Measurements from ENCODE around the gene OR51V1.
"Not testable (repeated sequence)": the region's sequence is repeated elsewhere in the genome, so short reads cannot be mapped to it uniquely, and the experiment has no call there.

Gene OR51V1, protein sequence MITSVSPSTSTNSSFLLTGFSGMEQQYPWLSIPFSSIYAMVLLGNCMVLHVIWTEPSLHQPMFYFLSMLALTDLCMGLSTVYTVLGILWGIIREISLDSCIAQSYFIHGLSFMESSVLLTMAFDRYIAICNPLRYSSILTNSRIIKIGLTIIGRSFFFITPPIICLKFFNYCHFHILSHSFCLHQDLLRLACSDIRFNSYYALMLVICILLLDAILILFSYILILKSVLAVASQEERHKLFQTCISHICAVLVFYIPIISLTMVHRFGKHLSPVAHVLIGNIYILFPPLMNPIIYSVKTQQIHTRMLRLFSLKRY

DNA sequence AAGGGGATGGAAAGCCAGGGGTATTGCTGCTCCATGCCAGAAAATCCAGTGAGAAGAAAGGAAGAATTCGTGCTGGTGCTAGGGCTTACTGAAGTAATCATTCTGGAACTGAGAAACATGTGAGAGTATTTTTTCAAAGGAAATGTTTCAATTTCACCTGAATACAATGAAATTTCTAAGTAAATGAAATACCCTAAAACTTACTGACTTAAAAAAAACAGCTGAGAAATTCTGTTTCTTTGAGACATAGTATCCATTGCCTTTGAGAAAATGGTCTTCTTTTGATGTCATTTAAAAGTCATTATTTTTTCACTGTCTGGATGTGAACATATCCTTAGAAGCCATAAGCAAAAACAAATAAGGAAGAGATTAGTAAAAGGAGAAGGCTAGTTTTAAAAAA lies at the start of gene OR51V1:
Gene OR51V1 (minus strand): TSS at position 101 of the 400 bp plus-strand sequence. CDS start 0 bp downstream, at position 101.
- DNase-seq = no peak

DNA sequence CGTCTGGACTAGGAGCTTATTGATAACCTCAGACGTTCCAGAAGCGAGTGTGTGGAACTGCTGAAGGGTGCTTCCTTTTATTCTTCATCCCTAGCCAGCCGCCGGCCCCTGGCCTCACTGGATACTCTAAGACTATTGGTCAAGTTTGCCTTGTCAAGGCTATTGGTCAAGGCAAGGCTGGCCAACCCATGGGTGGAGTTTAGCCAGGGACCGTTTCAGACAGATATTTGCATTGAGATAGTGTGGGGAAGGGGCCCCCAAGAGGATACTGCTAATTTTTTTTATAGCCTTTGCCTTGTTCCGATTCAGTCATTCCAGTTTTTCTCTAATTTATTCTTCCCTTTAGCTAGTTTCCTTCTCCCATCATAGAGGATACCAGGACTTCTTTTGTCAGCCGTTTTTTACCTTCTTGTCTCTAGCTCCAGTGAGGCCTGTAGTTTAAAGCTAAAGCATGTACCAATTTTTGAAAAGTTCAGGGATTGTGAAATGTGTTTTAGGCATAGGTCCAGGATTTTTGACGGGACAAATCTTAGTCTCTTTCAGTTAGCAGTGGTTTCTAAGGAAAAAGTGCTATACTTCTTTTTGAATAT lies 49.4 kb upstream of the OR51V1 start, which contains the start of gene HBG1:
Gene HBG1 (minus strand): TSS at position 51 of the 590 bp plus-strand sequence. CDS start 53 bp downstream, outside the sequence.
- DNase-seq = not testable (repeated sequence)

- not testable (repeated sequence) for DNase-seq
Measured at GRCh38 chr11:5248498-5248897, 48.0 kb upstream of the OR51V1 start.

DNA sequence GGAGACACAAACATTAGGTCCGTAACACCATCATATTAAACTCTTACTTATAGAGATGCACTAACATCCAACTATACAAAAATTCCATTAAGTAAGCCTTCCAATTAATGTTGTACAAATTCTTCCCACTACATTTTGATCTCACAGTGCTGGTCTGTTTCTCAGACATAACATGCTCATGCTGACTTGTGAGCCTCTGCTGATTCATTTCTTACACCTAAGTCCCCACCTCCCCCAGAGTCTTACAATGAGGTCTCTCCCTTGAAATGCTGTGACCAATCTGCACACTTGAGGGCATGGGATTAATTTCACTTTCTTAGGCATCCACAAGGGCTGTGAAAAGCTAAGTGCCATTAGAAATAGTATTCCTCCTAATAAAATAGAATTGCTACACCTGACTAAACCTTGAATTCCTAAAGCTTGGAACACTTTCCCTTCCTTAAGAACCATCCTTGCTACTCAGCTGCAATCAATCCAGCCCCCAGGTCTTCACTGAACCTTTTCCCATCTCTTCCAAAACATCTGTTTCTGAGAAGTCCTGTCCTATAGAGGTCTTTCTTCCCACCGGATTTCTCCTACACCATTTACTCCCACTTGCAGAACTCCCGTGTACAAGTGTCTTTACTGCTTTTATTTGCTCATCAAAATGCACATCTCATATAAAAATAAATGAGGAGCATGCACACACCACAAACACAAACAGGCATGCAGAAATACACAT lies 47.1 kb upstream of the OR51V1 start:
- DNase-seq = no peak

DNA sequence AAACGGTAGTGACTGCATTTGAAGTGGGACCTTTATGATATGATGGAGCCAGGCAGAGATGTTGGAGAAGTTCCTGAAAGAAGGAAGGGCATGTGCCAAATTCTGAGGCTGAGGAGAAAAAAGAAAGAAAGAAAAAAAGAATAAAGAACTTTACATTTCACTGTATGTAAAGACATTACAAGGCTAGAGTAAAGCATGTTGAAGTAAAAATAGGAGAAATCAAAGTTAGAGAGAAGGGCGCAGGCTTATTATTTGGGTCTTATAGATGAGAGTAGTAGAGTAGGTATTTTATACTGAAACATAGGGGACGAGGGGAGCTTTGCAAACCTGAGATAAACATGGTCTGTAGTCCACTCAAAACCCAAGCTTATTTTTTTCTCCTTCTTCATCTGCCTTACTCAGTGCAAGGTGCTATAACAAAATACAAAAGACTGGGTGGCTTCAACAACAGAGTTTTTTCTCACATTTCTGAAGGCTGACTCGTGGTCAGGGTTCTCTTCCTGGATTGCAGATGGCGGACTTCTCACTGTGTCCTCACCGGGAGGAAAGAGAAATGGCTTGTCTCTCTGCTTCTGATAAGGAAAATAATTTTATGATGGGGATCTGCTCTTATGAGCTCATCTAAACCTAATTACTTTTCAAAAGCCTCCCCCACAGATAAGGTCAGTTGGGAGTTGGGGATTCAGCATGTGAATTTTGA lies 46.4 kb upstream of the OR51V1 start:
- DNase-seq = no peak

GRCh38 chr11:5245155-5245554 lies 44.7 kb upstream of the OR51V1 start:
- DNase-seq = no peak

GRCh38 chr11:5243816-5244180 lies 43.3 kb upstream of the OR51V1 start:
- DNase-seq = no peak

- DNase-seq = no peak
Measured at GRCh38 chr11:5242933-5243815, 42.7 kb upstream of the OR51V1 start.

- DNase-seq = no peak
Measured at GRCh38 chr11:5242208-5242607, 41.7 kb upstream of the OR51V1 start.

DNA sequence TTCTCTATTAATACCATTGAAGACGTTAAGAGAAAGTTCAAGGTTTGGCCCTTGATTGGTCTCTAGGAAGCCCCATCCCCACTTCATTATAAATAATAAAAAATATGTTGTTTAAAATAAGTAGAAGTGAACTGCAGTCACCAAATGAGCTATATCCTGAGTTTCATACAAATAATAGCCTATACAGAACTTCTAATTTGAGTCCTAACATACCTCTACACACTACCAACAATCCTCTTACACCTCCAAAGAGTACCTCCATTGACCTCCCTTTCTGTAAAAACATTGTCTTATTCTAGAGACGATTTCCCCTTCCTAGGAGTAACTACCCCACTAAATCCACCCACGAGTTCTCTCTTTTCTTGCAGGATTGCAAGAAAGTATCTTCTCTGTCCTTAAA lies 41.0 kb upstream of the OR51V1 start:
- DNase-seq = no peak

DNA sequence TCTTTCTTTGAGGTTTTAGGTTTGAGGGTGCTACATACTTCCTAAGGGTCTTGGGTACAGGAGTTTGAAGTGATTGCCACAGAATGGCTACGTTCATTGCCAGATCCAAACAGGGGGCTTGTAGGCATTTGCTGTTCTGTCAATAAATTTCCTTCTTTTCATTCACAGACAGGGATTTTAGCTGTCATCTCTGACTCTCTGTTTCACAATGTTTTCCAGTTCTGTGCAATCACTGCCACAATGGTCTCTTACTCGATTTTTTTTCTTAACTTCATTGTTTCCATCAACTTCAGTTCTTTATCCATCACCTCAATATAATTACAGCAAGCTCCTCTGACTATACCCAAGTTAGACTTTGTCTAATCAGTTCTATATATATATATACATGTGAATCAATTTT lies 40.0 kb upstream of the OR51V1 start:
- no peak for DNase-seq

DNA sequence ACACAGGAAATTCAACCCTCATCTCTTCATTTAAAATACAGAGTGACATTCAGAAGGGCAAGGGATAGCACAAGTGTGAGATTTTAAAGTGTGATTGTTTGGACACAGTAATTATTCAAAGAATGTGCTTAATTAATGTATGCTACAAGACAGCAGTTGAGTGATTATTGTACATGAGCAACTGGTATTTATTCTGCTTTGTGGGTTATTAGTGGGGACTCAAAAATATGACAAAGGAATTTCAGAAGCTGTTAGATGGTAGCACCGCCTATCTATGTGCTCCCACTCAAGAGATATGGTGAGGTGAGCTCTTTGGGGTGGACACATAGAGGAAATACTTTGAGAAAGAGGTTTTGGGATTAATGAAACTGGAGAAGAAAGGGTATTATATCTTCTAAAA lies 39.6 kb upstream of the OR51V1 start:
- no peak for DNase-seq

DNA sequence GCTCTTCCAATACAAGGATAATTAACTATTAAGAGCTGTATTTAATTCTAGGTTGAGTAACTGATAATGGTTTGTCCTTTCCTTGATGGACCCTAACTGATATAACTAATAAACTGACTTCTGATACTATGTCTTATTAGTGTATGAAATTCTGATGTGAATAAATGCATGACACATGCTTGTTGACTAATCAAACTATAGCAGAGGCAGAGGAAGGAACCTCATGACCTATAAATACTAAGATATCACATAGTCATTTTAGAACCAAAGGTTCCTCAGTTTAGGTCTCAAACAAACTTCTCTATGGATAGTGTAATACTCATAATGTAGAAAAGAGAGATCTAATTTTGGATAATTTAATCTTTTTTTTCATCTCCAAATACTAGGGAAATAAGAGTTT lies 38.6 kb upstream of the OR51V1 start:
- DNase-seq = no peak

DNA sequence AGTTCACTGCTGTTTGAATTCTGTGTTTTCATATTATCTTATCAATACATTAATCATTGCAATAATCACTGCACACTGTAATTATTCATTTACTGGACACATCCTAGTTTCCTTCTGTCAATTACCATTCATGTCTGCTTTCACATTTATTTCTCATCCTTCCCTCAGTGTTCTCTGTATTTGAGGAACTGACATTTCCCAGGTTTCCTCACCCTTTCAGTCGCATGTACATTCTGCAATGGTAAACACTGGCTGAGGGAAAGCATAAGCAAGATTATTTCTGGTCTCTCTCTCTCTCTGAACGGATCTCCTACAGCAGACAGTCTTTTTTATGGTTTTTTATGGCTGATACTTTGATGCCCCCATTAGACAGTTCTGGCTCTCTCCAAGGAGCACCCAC lies 38.0 kb upstream of the OR51V1 start:
- no peak for DNase-seq

DNA sequence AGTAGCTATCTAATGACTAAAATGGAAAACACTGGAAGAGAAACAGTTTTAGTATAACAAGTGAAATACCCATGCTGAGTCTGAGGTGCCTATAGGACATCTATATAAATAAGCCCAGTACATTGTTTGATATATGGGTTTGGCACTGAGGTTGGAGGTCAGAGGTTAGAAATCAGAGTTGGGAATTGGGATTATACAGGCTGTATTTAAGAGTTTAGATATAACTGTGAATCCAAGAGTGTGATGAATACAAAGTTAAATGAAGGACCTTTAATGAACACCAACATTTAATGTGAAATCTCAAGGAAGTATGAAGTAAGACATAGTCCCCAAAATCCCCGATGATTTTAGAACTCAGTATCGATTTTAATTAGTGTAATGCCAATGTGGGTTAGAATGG lies 36.9 kb upstream of the OR51V1 start:
- no peak for DNase-seq

- no peak for DNase-seq
Measured at GRCh38 chr11:5235364-5236095, 35.0 kb upstream of the OR51V1 start.

GRCh38 chr11:5234381-5234834 lies 33.9 kb upstream of the OR51V1 start, which contains the start of gene HBD:
HBD (minus strand) TSS chr11:5234483; CDS start chr11:5234433, 50 bp downstream.
- DNase-seq = peak; percentile 64

DNA sequence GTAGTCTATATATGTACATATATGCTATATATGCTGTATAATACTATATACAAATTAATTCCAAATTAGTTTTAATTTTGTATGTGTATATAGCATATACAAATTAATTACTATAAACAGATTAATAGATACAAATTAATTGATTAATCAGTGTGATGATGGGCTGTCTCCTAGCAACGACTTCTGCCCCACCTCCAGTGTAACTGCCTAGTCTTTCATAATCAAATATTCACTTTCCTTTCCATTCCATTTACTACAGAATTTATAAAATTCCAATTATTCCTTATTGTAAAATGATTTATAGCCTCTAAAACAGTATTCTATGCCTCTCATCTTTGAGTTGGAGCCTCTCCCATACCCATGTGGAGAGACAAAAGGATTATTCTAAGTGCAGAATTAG lies 32.8 kb upstream of the OR51V1 start:
- DNase-seq = no peak

- DNase-seq = no peak
Measured at GRCh38 chr11:5232821-5233220, 32.3 kb upstream of the OR51V1 start.

- peak; percentile 11 for DNase-seq
Measured at GRCh38 chr11:5232176-5232575, 31.7 kb upstream of the OR51V1 start.

- no peak for DNase-seq
Measured at GRCh38 chr11:5231111-5231510, 30.6 kb upstream of the OR51V1 start.
